T47D (cell line): ENCODE results near the gene KRT84.

Source experiments
- DNase-seq, 2 experiments: peaks; one replicate each; pipeline versions ENCODE4 v3.0.0 to v3.0.0-alpha.2; 2011 to 2012; ENCODE audit warnings: low read depth in 1 of 2, low spot score in 1 of 2
- JUND ChIP-seq: IDR thresholded peaks from 2 replicates; pipeline ENCODE4 v1.6.1; 2012; ENCODE audit warnings: low read depth
- in situ Hi-C: cut with HindIII; loops from 2 replicates; pipeline ENCODE4 v1.10.0; 2016; ENCODE audit warnings: low sequenced_read_pairs, low pct_unique_long_range_greater_than_20kb

KRT84 gene

GRCh38 chr12:52390739-52391617, 5.5 kb upstream of the KRT84 start:
- in situ Hi-C loops, result no loop called here
- TF ChIP-seq JUND, result no peak
- DNase-seq, result peak in 1 of 2 experiments; percentile 41

GRCh38 chr12:52389313-52390207, 4.1 kb upstream of the KRT84 start:
- TF ChIP-seq JUND, result no peak
- no peak for DNase-seq
- in situ Hi-C loops, result no loop called here

GRCh38 chr12:52387859-52388258, 2.4 kb upstream of the KRT84 start:
- no peak for DNase-seq
- in situ Hi-C loops, result no loop called here
- TF ChIP-seq JUND, result no peak

GRCh38 chr12:52383331-52383730, 2.1 kb downstream of the KRT84 start:
- no peak for TF ChIP-seq JUND
- DNase-seq, result no peak
- in situ Hi-C loops, result no loop called here

GRCh38 chr12:52382854-52383253, 2.6 kb downstream of the KRT84 start:
- in situ Hi-C loops, result no loop called here
- no peak for TF ChIP-seq JUND
- DNase-seq, result no peak

GRCh38 chr12:52381206-52381605, 4.2 kb downstream of the KRT84 start:
- TF ChIP-seq JUND, result no peak
- in situ Hi-C loops, result no loop called here
- no peak for DNase-seq

GRCh38 chr12:52380271-52380694, 5.2 kb downstream of the KRT84 start:
- DNase-seq, result peak; percentile 67 to 71
- no peak for TF ChIP-seq JUND
- in situ Hi-C loops, result no loop called here

GRCh38 chr12:52379536-52379935, 5.9 kb downstream of the KRT84 start:
- TF ChIP-seq JUND, result no peak
- DNase-seq, result no peak
- in situ Hi-C loops, result no loop called here

GRCh38 chr12:52378091-52378490, 7.4 kb downstream of the KRT84 start:
- in situ Hi-C loops, result no loop called here
- TF ChIP-seq JUND, result no peak
- no peak for DNase-seq

GRCh38 chr12:52377266-52377665, 8.2 kb downstream of the KRT84 start:
- in situ Hi-C loops, result no loop called here
- DNase-seq, result no peak
- TF ChIP-seq JUND, result no peak

GRCh38 chr12:52372216-52373154, 13.0 kb downstream of the KRT84 start:
- no peak for TF ChIP-seq JUND
- peak; percentile 89 to 94 for DNase-seq
- in situ Hi-C loops, result no loop called here

GRCh38 chr12:52371716-52372115, 13.7 kb downstream of the KRT84 start:
- no peak for TF ChIP-seq JUND
- in situ Hi-C loops, result no loop called here
- no peak for DNase-seq
